Measurements from ENCODE around the gene ENPP7.

GRCh38 chr17:79769570-79770506 lies 39.1 kb downstream of the ENPP7 start:
- TF ChIP-seq ZNF274 (IDR thresholded peaks at IDR 0.05; ENCODE audit: low read depth, low read length) (no peak), TCF7L2 (IDR thresholded peaks at IDR 0.05; ENCODE audit: borderline replicate concordance, extremely low read depth, insufficient read depth, insufficient read length) (no peak), CBX3 (IDR thresholded peaks at IDR 0.05; ENCODE audit: low read depth) (no peak), EZH2 (IDR thresholded peaks at IDR 0.05) (no peak), CTCF (IDR thresholded peaks at IDR 0.05 in 2 of 3, conservative IDR thresholded peaks at IDR 0.05 in 1 of 3; ENCODE audit: borderline replicate concordance in 1 of 3, insufficient read depth in 1 of 3, low read depth in 2 of 3, low read length in 2 of 3) (no peak), EZH2phosphoT487 (IDR thresholded peaks at IDR 0.05; ENCODE audit: borderline replicate concordance) (no peak)
- TF ChIP-seq, protein P1, sequence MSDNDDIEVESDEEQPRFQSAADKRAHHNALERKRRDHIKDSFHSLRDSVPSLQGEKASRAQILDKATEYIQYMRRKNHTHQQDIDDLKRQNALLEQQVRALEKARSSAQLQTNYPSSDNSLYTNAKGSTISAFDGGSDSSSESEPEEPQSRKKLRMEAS (IDR thresholded peaks at IDR 0.05), result no peak
